ENCODE measurements around the gene KANK4.

- TF ChIP-seq CTCF (conservative IDR thresholded peaks at IDR 0.05 in 1 of 2, IDR thresholded peaks at IDR 0.05 in 1 of 2; ENCODE audit: low read depth in 1 of 2, low read length in 2 of 2): no peak
- TF ChIP-seq EZH2 (IDR thresholded peaks at IDR 0.05; ENCODE audit: low read length, missing control alignments): no peak
These were observed 3.8 kb downstream of the KANK4 start for GRCh38 chr1:62315387-62315786.

Data from fibroblast of lung (primary cell).